HG03095 (cell line): ENCODE data around the gene NADK.

Experiments used
- ATAC-seq: cut with Tn5 transposase; IDR thresholded peaks from one replicate; pipeline ENCODE4 v1.9.1; 2021; ENCODE audit warnings: moderate library complexity; ENCODE audit not compliant: unreplicated experiment

NADK gene

GRCh38 chr1:1786836-1787605, 8.8 kb upstream of the NADK start:
- no peak for ATAC-seq

- ATAC-seq: no peak
Measured at GRCh38 chr1:1785666-1786065, 7.4 kb upstream of the NADK start.

- ATAC-seq: no peak
Measured at GRCh38 chr1:1784933-1785332, 6.7 kb upstream of the NADK start.

- ATAC-seq: no peak
Measured at GRCh38 chr1:1783320-1783719, 5.0 kb upstream of the NADK start.

- ATAC-seq: no peak
Measured at GRCh38 chr1:1782399-1783221, 4.3 kb upstream of the NADK start.

GRCh38 chr1:1781526-1781903, 3.2 kb upstream of the NADK start:
- no peak for ATAC-seq

- ATAC-seq: no peak
Measured at GRCh38 chr1:1780598-1781525, 2.6 kb upstream of the NADK start.

- peak; percentile 29 for ATAC-seq
Measured at GRCh38 chr1:1779691-1780597, 1.7 kb upstream of the NADK start.

- ATAC-seq: no peak
Measured at GRCh38 chr1:1779320-1779675, 1.0 kb upstream of the NADK start.

- peak; percentile 62 for ATAC-seq
Measured at GRCh38 chr1:1778663-1779319, 521 bp upstream of the NADK start.

GRCh38 chr1:1777583-1777899, 729 bp downstream of the NADK start:
- ATAC-seq: no peak

- no peak for ATAC-seq
Measured at GRCh38 chr1:1776672-1777582, 1.3 kb downstream of the NADK start.

GRCh38 chr1:1775327-1776226, 2.7 kb downstream of the NADK start:
- no peak for ATAC-seq

- no peak for ATAC-seq
Measured at GRCh38 chr1:1773874-1774273, 4.4 kb downstream of the NADK start.

- ATAC-seq: no peak
Measured at GRCh38 chr1:1771096-1771495, 7.2 kb downstream of the NADK start.

- no peak for ATAC-seq
Measured at GRCh38 chr1:1770102-1770501, 8.2 kb downstream of the NADK start.

- ATAC-seq: no peak
Measured at GRCh38 chr1:1768249-1768992, 9.8 kb downstream of the NADK start.
